K562 (cell line): ENCODE data around the gene STMND1. TPM values are rescaled to one million over a fixed set of nuclear protein-coding genes. Genes with fewer than 3 reads are reported as not detected.
A peak's percentile ranks its signal among the peaks of the same experiment; 100 is the strongest.

Experiments
- ATAC-seq: fragments of 200-7000 bp; cut with Tn5 transposase; 3 replicates; pipeline ENCODE4 v1.9.1; 2020; ENCODE audit warnings: moderate library complexity
- BruUV-seq: library from RNA; stranded (reverse); fragments of 400-500 nt; replicated peaks from 2 replicates; lab custom pipeline; 2021; lab: Mats Ljungman, UMichigan
- CTCF ChIA-PET: fragments of 300-600 bp; formaldehyde crosslinking; extraction: SDS; loops from one replicate; lab custom pipeline; 2021; ENCODE audit warnings: low intra/inter-chr PET ratio; lab: Yijun Ruan, JAX
- POLR2A ChIA-PET: fragments of 300-600, 350-650 bp; sonication (Branson Sonifier 250); formaldehyde crosslinking; extraction: SDS; loops from one replicate; lab custom pipeline; 2021; ENCODE audit warnings: antibody characterized with exemption, inconsistent platforms; lab: Yijun Ruan, JAX
- DNase-seq, 4 experiments: peaks; one replicate each; pipeline versions ENCODE4 v3.0.0 to v3.0.0-alpha.2; 2011 to 2018; ENCODE audit warnings: low spot score in 3 of 4, mixed read lengths in 3 of 4; ENCODE audit errors: extremely low read depth in 1 of 4
- FAIRE-seq: peaks from 2 replicates; lab custom pipeline; 2011; peaks lifted over from hg19 to GRCh38; lab: Jason Lieb, UNC
- H2AFZ ChIP-seq: 2 replicates; pipeline ENCODE4 v1.6.0; 2011; ENCODE audit warnings: low read depth, low read length, control low read depth, inconsistent platforms
- H3K27ac ChIP-seq: fragments of 200-600 bp; 3 replicates; pipeline ENCODE4 v1.8.0; 2011; ENCODE audit warnings: low read depth, mild to moderate bottlenecking, control low read depth, inconsistent platforms, low read length, moderate library complexity, mixed read lengths; ENCODE audit errors: extremely low read depth
- H3K27me3 ChIP-seq, 2 experiments: fragments of 300-600 bp in 1 of 2; 2 replicates in 1 of 2; 3 replicates in 1 of 2; pipeline versions ENCODE4 v1.6.0 to v1.8.0; 2011; ENCODE audit warnings: inconsistent platforms in 2 of 2, low read length in 2 of 2, mild to moderate bottlenecking in 1 of 2, mixed read lengths in 1 of 2, moderate library complexity in 1 of 2; ENCODE audit not compliant: control insufficient read depth in 2 of 2, insufficient read depth in 2 of 2
- H3K36me3 ChIP-seq: fragments of 300-600 bp; 3 replicates; pipeline ENCODE4 v1.8.0; 2011; ENCODE audit warnings: mild to moderate bottlenecking, low read length, inconsistent platforms; ENCODE audit not compliant: control insufficient read depth, insufficient read depth
- H3K4me1 ChIP-seq, 2 experiments: fragments of 200-600 bp in 1 of 2; replicated peaks in 1 of 2; 2 replicates in 1 of 2; 3 replicates in 1 of 2; pipeline versions ENCODE4 v1.5.1 to v1.8.0; 2011; ENCODE audit warnings: inconsistent platforms in 2 of 2, low read length in 2 of 2, mild to moderate bottlenecking in 1 of 2, mixed read lengths in 1 of 2, moderate library complexity in 1 of 2; ENCODE audit not compliant: control insufficient read depth in 2 of 2, insufficient read depth in 2 of 2
- H3K4me2 ChIP-seq: 2 replicates; pipeline ENCODE4 v1.6.1; 2011; ENCODE audit warnings: low read length, control low read depth, inconsistent platforms, mixed read lengths; ENCODE audit not compliant: insufficient read depth
- H3K4me3 ChIP-seq: fragments of 200-600 bp; sonication (generic), shearing (Covaris generic); 2 replicates; pipeline ENCODE4 v1.5.1; 2016; ENCODE audit warnings: control low read depth, inconsistent platforms
- H3K79me2 ChIP-seq: fragments of 200-600 bp; 3 replicates; pipeline ENCODE4 v1.8.0; 2011; ENCODE audit warnings: low read length, inconsistent platforms; ENCODE audit not compliant: control insufficient read depth, insufficient read depth
- H3K9ac ChIP-seq, 2 experiments: 2 replicates each; pipeline versions ENCODE4 v1.6.0 to v1.6.1; 2011; ENCODE audit warnings: low read depth in 2 of 2, low read length in 2 of 2, control low read depth in 1 of 2, inconsistent platforms in 1 of 2, mild to moderate bottlenecking in 1 of 2, mixed read lengths in 1 of 2; ENCODE audit not compliant: insufficient read depth in 1 of 2
- H3K9me1 ChIP-seq: one replicate; pipeline ENCODE4 v1.6.0; 2011; ENCODE audit warnings: inconsistent platforms, mild to moderate bottlenecking, low read length, moderate library complexity; ENCODE audit not compliant: control insufficient read depth, insufficient read depth
- H3K9me3 ChIP-seq: replicated peaks from 2 replicates; pipeline ENCODE4 v1.5.1; 2011; ENCODE audit warnings: low read depth, low read length, inconsistent platforms; ENCODE audit not compliant: control insufficient read depth, insufficient read depth
- H4K20me1 ChIP-seq: replicated peaks from 2 replicates; pipeline ENCODE4 v1.6.1; 2011; ENCODE audit warnings: low read length, inconsistent platforms, mixed read lengths; ENCODE audit not compliant: control insufficient read depth, insufficient read depth
- CEBPB ChIP-seq: fragments of 450-650 bp; IDR thresholded peaks from 2 replicates; pipeline ENCODE4 v1.6.1; 2016; ENCODE audit warnings: missing genetic modification characterization, missing compliant biosample characterization
- CEBPG ChIP-seq, 3 experiments: fragments of 200-800 bp in 1 of 3; sonication (Bioruptor generic) in 1 of 3; sonication (generic) in 1 of 3; formaldehyde crosslinking in 1 of 3; IDR thresholded peaks in 2 of 3; conservative IDR thresholded peaks in 1 of 3; 2 replicates each; pipeline versions ENCODE4 v1.6.1 to v1.8.0; 2016 to 2022; ENCODE audit warnings: missing compliant biosample characterization in 2 of 3, missing genetic modification characterization in 2 of 3, mild to moderate bottlenecking in 1 of 3, missing genetic modification reagents in 1 of 3
- ZNF316 ChIP-seq: fragments of 450-650 bp; IDR thresholded peaks from 2 replicates; pipeline ENCODE4 v1.6.1; 2016
- WGBS: fragments of 100-300 bp; shearing (Covaris generic); methylation state at CpG from one replicate; pipeline ENCODE4 v1.1.6; 2016; ENCODE audit warnings: low coverage, mixed read lengths; ENCODE audit not compliant: insufficient coverage; ENCODE audit errors: missing lambda C conversion rate; 5-methylcytosine and 5-hydroxymethylcytosine counted together
- in situ Hi-C: fragments of 300-500 bp; cut with MboI; formaldehyde crosslinking; loops from 4 replicates; pipeline ENCODE4 v1.15.0; 2018; ENCODE audit warnings: inconsistent platforms, mixed read lengths
- intact Hi-C: fragments of 100-400 bp; cut with micrococcal nuclease; formaldehyde crosslinking; loops from 2 replicates; pipeline ENCODE4 v1.14.2; 2022
- polyA plus RNA-seq, 8 experiments: library from polyadenylated mRNA; depleted of rRNA in 4 of 8; stranded (reverse) in 5 of 8; unstranded in 3 of 8; fragments of >200 nt; fragmentation: Nextera tagmentation in 2 of 8; fragmentation: Illumina TruSeq in 1 of 8; extraction: Ambion mirVana in 2 of 8; extraction: Trizol in 1 of 8; gene quantifications; 2 replicates each; pipeline versions ENCODE4 v1.2.1 to v1.2.3, GENCODE V29; 2011 to 2014; ENCODE audit warnings: inconsistent platforms in 1 of 8, missing spikeins in 1 of 8
- total RNA-seq, 7 experiments: library from RNA; depleted of rRNA in 6 of 7; stranded (reverse); fragments of >200 nt in 6 of 7; fragmentation: Illumina TruSeq in 2 of 7; extraction: Trizol in 2 of 7; gene quantifications; 2 replicates each; pipeline versions ENCODE4 v1.2.1 to v1.2.3, GENCODE V29; 2011 to 2021; ENCODE audit warnings: low replicate concordance in 1 of 7
- TF ChIP-seq, protein P1 (sequence below), 3 experiments: fragments of 200-800 bp in 1 of 3; fragments of 250-450 bp in 1 of 3; fragments of 450-650 bp in 1 of 3; sonication (Bioruptor Pico) in 1 of 3; sonication (Bioruptor generic) in 1 of 3; formaldehyde crosslinking in 1 of 3; IDR thresholded peaks; 2 replicates each; pipeline versions ENCODE4 v1.6.1 to v1.8.0; 2016 to 2022; ENCODE audit warnings: mild to moderate bottlenecking in 2 of 3, missing genetic modification characterization in 2 of 3, missing compliant biosample characterization in 1 of 3, moderate library complexity in 1 of 3

STMND1 gene
- total and polyA plus RNA-seq, 9 of the 15 experiments (the other 6 are each of a cell fraction or from before 2014, with no cell fraction given): not detected

DNA sequence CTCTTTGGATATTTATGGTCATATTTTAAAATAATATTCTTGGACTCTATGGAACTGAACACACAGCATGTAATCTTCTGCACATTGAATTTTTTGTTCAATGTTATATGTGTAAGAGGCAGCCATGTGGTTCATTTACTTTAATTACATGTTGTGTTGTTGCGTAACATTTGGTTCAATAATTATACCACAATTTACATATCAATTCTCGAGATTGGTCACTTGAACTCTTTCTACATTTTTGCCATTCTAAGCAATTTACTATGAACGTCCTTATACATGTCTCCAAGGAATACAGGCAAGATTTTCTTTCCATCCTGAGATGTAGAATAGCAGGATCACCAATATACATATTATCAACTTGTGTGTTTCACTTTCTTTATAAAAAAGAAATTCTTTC lies 18.5 kb upstream of the STMND1 start:
- H2AFZ ChIP-seq: no peak overlapping the region
- no peaks in the 10 kb centered on the region for H3K9me1 ChIP-seq
- no peak overlapping the region for H3K27ac ChIP-seq
- POLR2A ChIA-PET: no interaction called here
- no peak for DNase-seq
- no peaks in the 10 kb centered on the region for H3K27me3 ChIP-seq
- TF ChIP-seq CEBPB (tag): peak; percentile 76
- TF ChIP-seq, protein P1, sequence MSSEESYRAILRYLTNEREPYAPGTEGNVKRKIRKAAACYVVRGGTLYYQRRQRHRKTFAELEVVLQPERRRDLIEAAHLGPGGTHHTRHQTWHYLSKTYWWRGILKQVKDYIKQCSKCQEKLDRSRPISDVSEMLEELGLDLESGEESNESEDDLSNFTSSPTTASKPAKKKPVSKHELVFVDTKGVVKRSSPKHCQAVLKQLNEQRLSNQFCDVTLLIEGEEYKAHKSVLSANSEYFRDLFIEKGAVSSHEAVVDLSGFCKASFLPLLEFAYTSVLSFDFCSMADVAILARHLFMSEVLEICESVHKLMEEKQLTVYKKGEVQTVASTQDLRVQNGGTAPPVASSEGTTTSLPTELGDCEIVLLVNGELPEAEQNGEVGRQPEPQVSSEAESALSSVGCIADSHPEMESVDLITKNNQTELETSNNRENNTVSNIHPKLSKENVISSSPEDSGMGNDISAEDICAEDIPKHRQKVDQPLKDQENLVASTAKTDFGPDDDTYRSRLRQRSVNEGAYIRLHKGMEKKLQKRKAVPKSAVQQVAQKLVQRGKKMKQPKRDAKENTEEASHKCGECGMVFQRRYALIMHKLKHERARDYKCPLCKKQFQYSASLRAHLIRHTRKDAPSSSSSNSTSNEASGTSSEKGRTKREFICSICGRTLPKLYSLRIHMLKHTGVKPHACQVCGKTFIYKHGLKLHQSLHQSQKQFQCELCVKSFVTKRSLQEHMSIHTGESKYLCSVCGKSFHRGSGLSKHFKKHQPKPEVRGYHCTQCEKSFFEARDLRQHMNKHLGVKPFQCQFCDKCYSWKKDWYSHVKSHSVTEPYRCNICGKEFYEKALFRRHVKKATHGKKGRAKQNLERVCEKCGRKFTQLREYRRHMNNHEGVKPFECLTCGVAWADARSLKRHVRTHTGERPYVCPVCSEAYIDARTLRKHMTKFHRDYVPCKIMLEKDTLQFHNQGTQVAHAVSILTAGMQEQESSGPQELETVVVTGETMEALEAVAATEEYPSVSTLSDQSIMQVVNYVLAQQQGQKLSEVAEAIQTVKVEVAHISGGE (CRISPR knock-in tag; IDR thresholded peaks at IDR 0.05): no peak
- TF ChIP-seq ZNF316: 0 out of 2 replicates have a peak, but pooled peaks have one; percentile 16
- TF ChIP-seq CEBPG (CRISPR knock-in tag; IDR thresholded peaks at IDR 0.05): no peak
- peak; percentile 65 to 91 for TF ChIP-seq CEBPG (tag; conservative IDR thresholded peaks at IDR 0.05 in 1 of 2, IDR thresholded peaks at IDR 0.05 in 1 of 2)
- H3K9me3 ChIP-seq: no peaks in the 10 kb centered on the region
- no peaks in the 10 kb centered on the region for H4K20me1 ChIP-seq
- FAIRE-seq: no peak
- H3K9ac ChIP-seq: no peak overlapping the region
- no peak overlapping the region for H3K4me2 ChIP-seq
- H3K79me2 ChIP-seq: no peaks in the 10 kb centered on the region
- WGBS: 0% methylated on average over 3 of the region's 3 CpGs
- in situ Hi-C loops: no loop called here
- no TSS peak for BruUV-seq
- no peaks in the 10 kb centered on the region for H3K36me3 ChIP-seq
- no peak overlapping the region for H3K4me3 ChIP-seq
- CTCF ChIA-PET: no interaction called here
- intact Hi-C loops: no loop called here
- no peaks in the 10 kb centered on the region for H3K4me1 ChIP-seq
- no peak for ATAC-seq
